ENCODE measurements around the gene GRAPL. TPM values are rescaled to one million over a fixed set of nuclear protein-coding genes. Genes with fewer than 3 reads are reported as not detected.
A peak's percentile ranks its signal among the peaks of the same experiment; 100 is the strongest.
"Not testable (repeated sequence)": the region's sequence is repeated elsewhere in the genome, so short reads cannot be mapped to it uniquely, and the experiment has no call there.

The GRAPL gene
- polyA plus RNA-seq, 3 donors = 0.56 to 3.5 TPM; not detected in 1

GRCh38 chr17:19092737-19093683 lies 34.4 kb upstream of the GRAPL start:
- H3K4me1 Mint-ChIP-seq; H2AFZ ChIP-seq (ENCODE audit: insufficient read depth, low read depth, low read length, poor library complexity, severe bottlenecking); H3K36me3 Mint-ChIP-seq; H3K27ac Mint-ChIP-seq; H3K27me3 ChIP-seq (ENCODE audit: control insufficient read depth in 2 of 2, insufficient read depth in 2 of 2, low read length in 2 of 2); H3K4me3 Mint-ChIP-seq; H4K20me1 ChIP-seq (ENCODE audit: insufficient read depth, low read length); H3K9ac ChIP-seq (ENCODE audit: insufficient read depth, low read length, poor library complexity, severe bottlenecking); intact Hi-C loops (cut with micrococcal nuclease); DNase-seq; H3K4me3 ChIP-seq (replicated peaks in 1 of 3; ENCODE audit: low read depth in 2 of 3, low read length in 3 of 3); H3K4me1 ChIP-seq (ENCODE audit: control insufficient read depth in 1 of 2, insufficient read depth in 2 of 2, low read length in 2 of 2); H3K4me2 ChIP-seq (replicated peaks; ENCODE audit: extremely low read depth, low read length, poor library complexity, severe bottlenecking); H3K9me3 Mint-ChIP-seq; H3K27ac ChIP-seq (ENCODE audit: low read depth in 1 of 2, low read length in 2 of 2); H3K79me2 ChIP-seq (ENCODE audit: insufficient read depth, low read length); H3K9me3 ChIP-seq (replicated peaks in 1 of 2; ENCODE audit: control insufficient read depth in 1 of 2, insufficient read depth in 1 of 2, low read length in 2 of 2); H3K36me3 ChIP-seq (replicated peaks in 1 of 2; ENCODE audit: control insufficient read depth in 1 of 2, insufficient read depth in 2 of 2, low read length in 2 of 2); H3K27me3 Mint-ChIP-seq (ENCODE audit: low read depth in 3 of 3): not testable (repeated sequence)
- WGBS (ENCODE audit: insufficient coverage) = 100% methylated on average over 1 of the region's 15 CpGs

GRCh38 chr17:19093684-19094438 lies 33.5 kb upstream of the GRAPL start:
- H2AFZ ChIP-seq (ENCODE audit: insufficient read depth, low read depth, low read length, poor library complexity, severe bottlenecking); H4K20me1 ChIP-seq (ENCODE audit: insufficient read depth, low read length); H3K4me3 Mint-ChIP-seq; H3K27ac ChIP-seq (ENCODE audit: low read depth in 1 of 2, low read length in 2 of 2); intact Hi-C loops (cut with micrococcal nuclease); H3K9me3 ChIP-seq (replicated peaks in 1 of 2; ENCODE audit: control insufficient read depth in 1 of 2, insufficient read depth in 1 of 2, low read length in 2 of 2); H3K27ac Mint-ChIP-seq; H3K4me1 Mint-ChIP-seq; H3K27me3 Mint-ChIP-seq (ENCODE audit: low read depth in 3 of 3); H3K9me3 Mint-ChIP-seq; H3K9ac ChIP-seq (ENCODE audit: insufficient read depth, low read length, poor library complexity, severe bottlenecking); H3K27me3 ChIP-seq (ENCODE audit: control insufficient read depth in 2 of 2, insufficient read depth in 2 of 2, low read length in 2 of 2); H3K36me3 Mint-ChIP-seq; DNase-seq; H3K36me3 ChIP-seq (replicated peaks in 1 of 2; ENCODE audit: control insufficient read depth in 1 of 2, insufficient read depth in 2 of 2, low read length in 2 of 2); H3K4me2 ChIP-seq (replicated peaks; ENCODE audit: extremely low read depth, low read length, poor library complexity, severe bottlenecking); H3K4me1 ChIP-seq (ENCODE audit: control insufficient read depth in 1 of 2, insufficient read depth in 2 of 2, low read length in 2 of 2); H3K79me2 ChIP-seq (ENCODE audit: insufficient read depth, low read length); H3K4me3 ChIP-seq (replicated peaks in 1 of 3; ENCODE audit: low read depth in 2 of 3, low read length in 3 of 3): not testable (repeated sequence)
- 91% methylated on average over 4 of the region's 15 CpGs for WGBS (ENCODE audit: insufficient coverage)

- H3K9me3 Mint-ChIP-seq; H3K4me1 Mint-ChIP-seq; H3K4me3 ChIP-seq (replicated peaks in 1 of 3; ENCODE audit: low read depth in 2 of 3, low read length in 3 of 3); H3K27me3 ChIP-seq (ENCODE audit: control insufficient read depth in 2 of 2, insufficient read depth in 2 of 2, low read length in 2 of 2); H3K4me2 ChIP-seq (replicated peaks; ENCODE audit: extremely low read depth, low read length, poor library complexity, severe bottlenecking); intact Hi-C loops (cut with micrococcal nuclease); H3K27me3 Mint-ChIP-seq (ENCODE audit: low read depth in 3 of 3); H3K4me1 ChIP-seq (ENCODE audit: control insufficient read depth in 1 of 2, insufficient read depth in 2 of 2, low read length in 2 of 2); H3K9me3 ChIP-seq (replicated peaks in 1 of 2; ENCODE audit: control insufficient read depth in 1 of 2, insufficient read depth in 1 of 2, low read length in 2 of 2); H3K4me3 Mint-ChIP-seq; H3K27ac ChIP-seq (ENCODE audit: low read depth in 1 of 2, low read length in 2 of 2); H2AFZ ChIP-seq (ENCODE audit: insufficient read depth, low read depth, low read length, poor library complexity, severe bottlenecking); H3K27ac Mint-ChIP-seq; H3K36me3 Mint-ChIP-seq; H4K20me1 ChIP-seq (ENCODE audit: insufficient read depth, low read length); DNase-seq; H3K36me3 ChIP-seq (replicated peaks in 1 of 2; ENCODE audit: control insufficient read depth in 1 of 2, insufficient read depth in 2 of 2, low read length in 2 of 2); H3K9ac ChIP-seq (ENCODE audit: insufficient read depth, low read length, poor library complexity, severe bottlenecking); H3K79me2 ChIP-seq (ENCODE audit: insufficient read depth, low read length): not testable (repeated sequence)
- WGBS (ENCODE audit: insufficient coverage) = no CpG with 5 or more reads among the region's 6 CpGs
Observed at GRCh38 chr17:19108517-19108916, 18.9 kb upstream of the GRAPL start.

- not testable (repeated sequence) for H3K4me1 Mint-ChIP-seq
Observed at GRCh38 chr17:19110189-19111097, 16.9 kb upstream of the GRAPL start.

More at GRCh38 chr17:19110189-19111097, 16.9 kb upstream of the GRAPL start:
- H3K9me3 Mint-ChIP-seq; DNase-seq; H3K9me3 ChIP-seq (replicated peaks in 1 of 2; ENCODE audit: control insufficient read depth in 1 of 2, insufficient read depth in 1 of 2, low read length in 2 of 2); H3K4me3 Mint-ChIP-seq; H2AFZ ChIP-seq (ENCODE audit: insufficient read depth, low read depth, low read length, poor library complexity, severe bottlenecking); H3K36me3 Mint-ChIP-seq; H3K36me3 ChIP-seq (replicated peaks in 1 of 2; ENCODE audit: control insufficient read depth in 1 of 2, insufficient read depth in 2 of 2, low read length in 2 of 2); H3K4me2 ChIP-seq (replicated peaks; ENCODE audit: extremely low read depth, low read length, poor library complexity, severe bottlenecking); H3K27me3 ChIP-seq (ENCODE audit: control insufficient read depth in 2 of 2, insufficient read depth in 2 of 2, low read length in 2 of 2); H3K79me2 ChIP-seq (ENCODE audit: insufficient read depth, low read length); H3K27me3 Mint-ChIP-seq (ENCODE audit: low read depth in 3 of 3); H4K20me1 ChIP-seq (ENCODE audit: insufficient read depth, low read length); H3K27ac ChIP-seq (ENCODE audit: low read depth in 1 of 2, low read length in 2 of 2); H3K4me1 ChIP-seq (ENCODE audit: control insufficient read depth in 1 of 2, insufficient read depth in 2 of 2, low read length in 2 of 2); H3K9ac ChIP-seq (ENCODE audit: insufficient read depth, low read length, poor library complexity, severe bottlenecking); H3K27ac Mint-ChIP-seq; intact Hi-C loops (cut with micrococcal nuclease): not testable (repeated sequence)
- peak overlapping the region in 1 of 3 experiments; percentile 66 for H3K4me3 ChIP-seq (replicated peaks in 1 of 3; ENCODE audit: low read depth in 2 of 3, low read length in 3 of 3)
- WGBS (ENCODE audit: insufficient coverage) = no CpG with 5 or more reads among the region's 45 CpGs

All from CD14-positive monocyte (primary cell).